ENCODE results near the gene PSKH1.

Gene PSKH1

DNA sequence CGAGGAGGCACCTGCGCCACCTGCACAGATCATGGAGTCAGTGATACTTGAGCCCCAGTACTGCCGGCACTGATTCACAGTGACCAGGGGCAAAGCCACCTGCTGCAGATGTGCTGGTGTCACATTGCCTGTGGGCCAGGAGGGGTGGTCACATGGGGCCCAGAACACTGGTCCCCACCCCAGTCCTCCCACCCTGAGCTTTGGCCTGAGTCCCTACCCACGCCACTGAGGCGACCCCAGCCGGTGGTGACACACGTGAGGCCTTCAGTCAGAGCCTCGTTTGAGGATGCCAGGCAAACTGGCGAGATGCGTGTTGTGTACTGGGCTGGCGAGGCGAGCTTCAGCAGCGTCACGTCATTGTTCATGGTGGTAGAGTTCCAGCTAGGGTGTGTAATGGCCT, 37.1 kb downstream of the PSKH1 start:
- Histone ChIP-seq H3K27me3 (ENCODE audit: control insufficient read depth, insufficient read depth, low read length) (no peaks in the 10 kb centered on the region), H3K36me3 (ENCODE audit: control insufficient read depth, insufficient read depth, low read length) (no peaks in the 10 kb centered on the region), H3K27ac (no peak overlapping the region), H3K4me1 (peaks cover 3% of the 10 kb centered on the region), H3K9ac (no peak overlapping the region), H3K9me3 (ENCODE audit: control insufficient read depth, low read length) (no peaks in the 10 kb centered on the region), H3K4me3 (ENCODE audit: low read depth, low read length) (no peak overlapping the region), H2AFZ (no peak overlapping the region), H3K4me2 (ENCODE audit: low read length) (no peak overlapping the region), H3K79me2 (peaks cover 9% of the 10 kb centered on the region)
- TF ChIP-seq, protein P1, sequence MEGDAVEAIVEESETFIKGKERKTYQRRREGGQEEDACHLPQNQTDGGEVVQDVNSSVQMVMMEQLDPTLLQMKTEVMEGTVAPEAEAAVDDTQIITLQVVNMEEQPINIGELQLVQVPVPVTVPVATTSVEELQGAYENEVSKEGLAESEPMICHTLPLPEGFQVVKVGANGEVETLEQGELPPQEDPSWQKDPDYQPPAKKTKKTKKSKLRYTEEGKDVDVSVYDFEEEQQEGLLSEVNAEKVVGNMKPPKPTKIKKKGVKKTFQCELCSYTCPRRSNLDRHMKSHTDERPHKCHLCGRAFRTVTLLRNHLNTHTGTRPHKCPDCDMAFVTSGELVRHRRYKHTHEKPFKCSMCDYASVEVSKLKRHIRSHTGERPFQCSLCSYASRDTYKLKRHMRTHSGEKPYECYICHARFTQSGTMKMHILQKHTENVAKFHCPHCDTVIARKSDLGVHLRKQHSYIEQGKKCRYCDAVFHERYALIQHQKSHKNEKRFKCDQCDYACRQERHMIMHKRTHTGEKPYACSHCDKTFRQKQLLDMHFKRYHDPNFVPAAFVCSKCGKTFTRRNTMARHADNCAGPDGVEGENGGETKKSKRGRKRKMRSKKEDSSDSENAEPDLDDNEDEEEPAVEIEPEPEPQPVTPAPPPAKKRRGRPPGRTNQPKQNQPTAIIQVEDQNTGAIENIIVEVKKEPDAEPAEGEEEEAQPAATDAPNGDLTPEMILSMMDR (IDR thresholded peaks at IDR 0.05), result no peak

DNA sequence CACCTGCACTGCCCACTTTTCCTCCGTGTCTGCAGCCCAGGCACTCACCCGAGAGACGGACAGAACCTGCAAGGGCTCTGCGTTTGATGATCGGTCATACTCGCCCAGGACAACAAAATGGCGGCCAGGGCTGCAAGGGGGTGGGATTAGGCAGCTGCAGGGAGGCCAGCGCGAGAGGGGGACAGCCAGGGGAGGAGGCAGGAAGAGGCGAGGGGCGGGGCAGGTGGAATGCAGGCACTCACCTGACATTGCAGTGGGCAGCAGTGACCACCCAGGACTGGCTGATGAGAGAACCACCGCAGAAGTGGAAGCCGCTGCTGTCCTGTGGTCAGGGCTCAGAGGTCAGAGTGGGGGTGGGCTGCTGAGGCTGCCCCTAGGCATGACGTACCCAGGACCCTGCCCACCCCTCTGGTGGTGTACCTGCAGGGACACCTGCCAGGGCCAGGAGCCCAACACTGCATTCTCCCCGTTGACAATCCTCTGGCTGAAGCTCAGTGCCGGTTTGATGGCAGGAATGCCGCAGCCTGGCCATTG, 37.7 kb downstream of the PSKH1 start:
- Histone ChIP-seq H3K9ac (no peak overlapping the region), H3K9me3 (ENCODE audit: control insufficient read depth, low read length) (no peaks in the 10 kb centered on the region), H3K4me3 (ENCODE audit: low read depth, low read length) (no peak overlapping the region), H3K36me3 (ENCODE audit: control insufficient read depth, insufficient read depth, low read length) (no peaks in the 10 kb centered on the region), H3K79me2 (peaks cover 6% of the 10 kb centered on the region), H3K4me1 (peaks cover 5% of the 10 kb centered on the region), H3K27ac (no peak overlapping the region), H3K27me3 (ENCODE audit: control insufficient read depth, insufficient read depth, low read length) (no peaks in the 10 kb centered on the region), H2AFZ (no peak overlapping the region), H3K4me2 (ENCODE audit: low read length) (no peak overlapping the region)
- TF ChIP-seq, protein P1 (IDR thresholded peaks at IDR 0.05), result no peak

GRCh38 chr16:67931712-67932461, 38.8 kb downstream of the PSKH1 start, which contains the start of gene CTRL:
CTRL (minus strand) TSS chr16:67931862; CDS start chr16:67931852, 10 bp downstream.
- no peak within 1 kb of the TSS for H3K27ac ChIP-seq
- H3K9ac ChIP-seq, result no peak within 1 kb of the TSS
- peaks cover 8% of the 10 kb centered on the region for H3K4me1 ChIP-seq

GRCh38 chr16:67932462-67932840, 39.4 kb downstream of the PSKH1 start:
- peaks cover 6% of the 10 kb centered on the region for H3K79me2 ChIP-seq
- H3K4me3 ChIP-seq (ENCODE audit: low read depth, low read length), result no peak overlapping the region
- no peaks in the 10 kb centered on the region for H3K36me3 ChIP-seq (ENCODE audit: control insufficient read depth, insufficient read depth, low read length)
- H3K27ac ChIP-seq, result no peak overlapping the region
- H3K9ac ChIP-seq, result no peak overlapping the region
- H3K4me1 ChIP-seq, result peaks cover 12% of the 10 kb centered on the region
- TF ChIP-seq, protein P1 (IDR thresholded peaks at IDR 0.05), result no peak
- no peak overlapping the region for H3K4me2 ChIP-seq (ENCODE audit: low read length)
- no peaks in the 10 kb centered on the region for H3K27me3 ChIP-seq (ENCODE audit: control insufficient read depth, insufficient read depth, low read length)
- H2AFZ ChIP-seq, result no peak overlapping the region
- no peaks in the 10 kb centered on the region for H3K9me3 ChIP-seq (ENCODE audit: control insufficient read depth, low read length)

More at GRCh38 chr16:67931712-67932461, 38.8 kb downstream of the PSKH1 start, which contains the start of gene CTRL:
- Histone ChIP-seq H3K4me2 (ENCODE audit: low read length) (no peak within 1 kb of the TSS), H3K4me3 (ENCODE audit: low read depth, low read length) (no peak within 1 kb of the TSS), H3K36me3 (ENCODE audit: control insufficient read depth, insufficient read depth, low read length) (no peaks in the 10 kb centered on the region), H3K9me3 (ENCODE audit: control insufficient read depth, low read length) (no peaks in the 10 kb centered on the region), H3K27me3 (ENCODE audit: control insufficient read depth, insufficient read depth, low read length) (no peaks in the 10 kb centered on the region), H3K79me2 (peaks cover 6% of the 10 kb centered on the region), H2AFZ (no peak within 1 kb of the TSS)
- TF ChIP-seq, protein P1 (IDR thresholded peaks at IDR 0.05), result no peak
